ENCODE data around the gene ACOXL. TPM values are rescaled to one million over a fixed set of nuclear protein-coding genes. Genes with fewer than 3 reads are reported as not detected.

The ACOXL gene
- total and polyA plus RNA-seq, 9 of the 15 experiments (the other 6 are each of a cell fraction or from before 2014, with no cell fraction given): 0.31 to 0.56 TPM; not detected in 7

DNA sequence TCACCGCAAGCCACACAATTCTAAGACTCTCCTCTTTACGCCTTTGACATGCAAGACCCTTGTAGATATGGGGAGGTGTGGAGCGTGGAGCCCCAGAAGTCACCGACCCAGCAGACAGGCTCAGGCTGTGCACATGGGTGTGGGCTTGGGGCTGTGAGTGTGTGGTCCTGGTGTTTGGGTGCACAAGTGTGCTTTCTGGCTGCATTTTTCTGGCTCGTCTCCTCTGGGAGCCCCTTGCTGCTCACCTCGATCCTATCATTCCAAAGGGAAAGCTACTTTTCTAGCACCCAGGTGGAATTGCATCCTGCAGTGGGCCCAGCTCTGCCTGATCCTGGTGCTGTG is 143.0 kb downstream of the ACOXL start:
- Histone ChIP-seq H3K27me3 (ENCODE audit: control insufficient read depth in 2 of 2, insufficient read depth in 2 of 2, low read length in 2 of 2) (peaks cover 0 to 19% of the 10 kb centered on the region in 2 experiments; a peak in 2 of 5 replicates), H4K20me1 (replicated peaks; ENCODE audit: control insufficient read depth, insufficient read depth, low read length) (no peaks in the 10 kb centered on the region), H3K36me3 (ENCODE audit: control insufficient read depth, insufficient read depth, low read length) (no peaks in the 10 kb centered on the region), H3K4me2 (ENCODE audit: insufficient read depth, low read length) (no peak overlapping the region), H3K27ac (ENCODE audit: extremely low read depth, low read depth, low read length) (no peak overlapping the region), H3K9me3 (replicated peaks; ENCODE audit: control insufficient read depth, insufficient read depth, low read depth, low read length) (no peaks in the 10 kb centered on the region), H3K79me2 (ENCODE audit: control insufficient read depth, insufficient read depth, low read length) (no peaks in the 10 kb centered on the region), H2AFZ (ENCODE audit: low read depth, low read length) (peak overlapping the region; percentile 29), H3K9ac (ENCODE audit: insufficient read depth in 1 of 2, low read depth in 2 of 2, low read length in 2 of 2) (no peak overlapping the region), H3K4me1 (replicated peaks in 1 of 2; ENCODE audit: control insufficient read depth in 2 of 2, insufficient read depth in 2 of 2, low read length in 2 of 2) (peaks cover 0 to 4% of the 10 kb centered on the region in 2 experiments; a peak in 2 of 5 replicates), H3K4me3 (no peak overlapping the region), H3K9me1 (ENCODE audit: control insufficient read depth, insufficient read depth, low read length) (no peaks in the 10 kb centered on the region)
- in situ Hi-C loops (cut with MboI) (no loop called here), intact Hi-C loops (cut with micrococcal nuclease) (no loop called here)
- no peak; the same call in 2 of the 3 replicates for ATAC-seq
- 45% methylated on average over 6 of the region's 6 CpGs for WGBS (ENCODE audit: insufficient coverage, low coverage, missing lambda C conversion rate)
- no peak for FAIRE-seq
- no TSS peak for BruUV-seq (replicated peaks)
- CTCF ChIA-PET (ENCODE audit: low intra/inter-chr PET ratio): no interaction called here
- DNase-seq (ENCODE audit: extremely low read depth in 1 of 4, low spot score in 3 of 4): no peak
- POLR2A ChIA-PET: no interaction called here
- TF ChIP-seq, protein P1, sequence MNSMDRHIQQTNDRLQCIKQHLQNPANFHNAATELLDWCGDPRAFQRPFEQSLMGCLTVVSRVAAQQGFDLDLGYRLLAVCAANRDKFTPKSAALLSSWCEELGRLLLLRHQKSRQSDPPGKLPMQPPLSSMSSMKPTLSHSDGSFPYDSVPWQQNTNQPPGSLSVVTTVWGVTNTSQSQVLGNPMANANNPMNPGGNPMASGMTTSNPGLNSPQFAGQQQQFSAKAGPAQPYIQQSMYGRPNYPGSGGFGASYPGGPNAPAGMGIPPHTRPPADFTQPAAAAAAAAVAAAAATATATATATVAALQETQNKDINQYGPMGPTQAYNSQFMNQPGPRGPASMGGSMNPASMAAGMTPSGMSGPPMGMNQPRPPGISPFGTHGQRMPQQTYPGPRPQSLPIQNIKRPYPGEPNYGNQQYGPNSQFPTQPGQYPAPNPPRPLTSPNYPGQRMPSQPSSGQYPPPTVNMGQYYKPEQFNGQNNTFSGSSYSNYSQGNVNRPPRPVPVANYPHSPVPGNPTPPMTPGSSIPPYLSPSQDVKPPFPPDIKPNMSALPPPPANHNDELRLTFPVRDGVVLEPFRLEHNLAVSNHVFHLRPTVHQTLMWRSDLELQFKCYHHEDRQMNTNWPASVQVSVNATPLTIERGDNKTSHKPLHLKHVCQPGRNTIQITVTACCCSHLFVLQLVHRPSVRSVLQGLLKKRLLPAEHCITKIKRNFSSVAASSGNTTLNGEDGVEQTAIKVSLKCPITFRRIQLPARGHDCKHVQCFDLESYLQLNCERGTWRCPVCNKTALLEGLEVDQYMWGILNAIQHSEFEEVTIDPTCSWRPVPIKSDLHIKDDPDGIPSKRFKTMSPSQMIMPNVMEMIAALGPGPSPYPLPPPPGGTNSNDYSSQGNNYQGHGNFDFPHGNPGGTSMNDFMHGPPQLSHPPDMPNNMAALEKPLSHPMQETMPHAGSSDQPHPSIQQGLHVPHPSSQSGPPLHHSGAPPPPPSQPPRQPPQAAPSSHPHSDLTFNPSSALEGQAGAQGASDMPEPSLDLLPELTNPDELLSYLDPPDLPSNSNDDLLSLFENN (IDR thresholded peaks at IDR 0.05; ENCODE audit: low read depth in 2 of 2, low read length in 2 of 2): no peak
- TF ChIP-seq MTA2 (IDR thresholded peaks at IDR 0.05; ENCODE audit: low read depth): no peak
- no peak for TF ChIP-seq EWSR1 (IDR thresholded peaks at IDR 0.05; ENCODE audit: borderline replicate concordance, low read depth, partially characterized antibody)
- no peak for TF ChIP-seq NELFE (IDR thresholded peaks at IDR 0.05; ENCODE audit: insufficient read depth, insufficient read length)
- TF ChIP-seq, protein P2, sequence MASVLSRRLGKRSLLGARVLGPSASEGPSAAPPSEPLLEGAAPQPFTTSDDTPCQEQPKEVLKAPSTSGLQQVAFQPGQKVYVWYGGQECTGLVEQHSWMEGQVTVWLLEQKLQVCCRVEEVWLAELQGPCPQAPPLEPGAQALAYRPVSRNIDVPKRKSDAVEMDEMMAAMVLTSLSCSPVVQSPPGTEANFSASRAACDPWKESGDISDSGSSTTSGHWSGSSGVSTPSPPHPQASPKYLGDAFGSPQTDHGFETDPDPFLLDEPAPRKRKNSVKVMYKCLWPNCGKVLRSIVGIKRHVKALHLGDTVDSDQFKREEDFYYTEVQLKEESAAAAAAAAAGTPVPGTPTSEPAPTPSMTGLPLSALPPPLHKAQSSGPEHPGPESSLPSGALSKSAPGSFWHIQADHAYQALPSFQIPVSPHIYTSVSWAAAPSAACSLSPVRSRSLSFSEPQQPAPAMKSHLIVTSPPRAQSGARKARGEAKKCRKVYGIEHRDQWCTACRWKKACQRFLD (CRISPR knock-in tag; IDR thresholded peaks at IDR 0.05): no peak
- TF ChIP-seq SMAD4 (CRISPR knock-in tag; conservative IDR thresholded peaks at IDR 0.05): no peak
- TF ChIP-seq EP400 (IDR thresholded peaks at IDR 0.05): no peak
- TF ChIP-seq, protein P3, sequence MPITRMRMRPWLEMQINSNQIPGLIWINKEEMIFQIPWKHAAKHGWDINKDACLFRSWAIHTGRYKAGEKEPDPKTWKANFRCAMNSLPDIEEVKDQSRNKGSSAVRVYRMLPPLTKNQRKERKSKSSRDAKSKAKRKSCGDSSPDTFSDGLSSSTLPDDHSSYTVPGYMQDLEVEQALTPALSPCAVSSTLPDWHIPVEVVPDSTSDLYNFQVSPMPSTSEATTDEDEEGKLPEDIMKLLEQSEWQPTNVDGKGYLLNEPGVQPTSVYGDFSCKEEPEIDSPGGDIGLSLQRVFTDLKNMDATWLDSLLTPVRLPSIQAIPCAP (CRISPR knock-in tag; IDR thresholded peaks at IDR 0.05; ENCODE audit: borderline replicate concordance): no peak
- TF ChIP-seq, protein P4, sequence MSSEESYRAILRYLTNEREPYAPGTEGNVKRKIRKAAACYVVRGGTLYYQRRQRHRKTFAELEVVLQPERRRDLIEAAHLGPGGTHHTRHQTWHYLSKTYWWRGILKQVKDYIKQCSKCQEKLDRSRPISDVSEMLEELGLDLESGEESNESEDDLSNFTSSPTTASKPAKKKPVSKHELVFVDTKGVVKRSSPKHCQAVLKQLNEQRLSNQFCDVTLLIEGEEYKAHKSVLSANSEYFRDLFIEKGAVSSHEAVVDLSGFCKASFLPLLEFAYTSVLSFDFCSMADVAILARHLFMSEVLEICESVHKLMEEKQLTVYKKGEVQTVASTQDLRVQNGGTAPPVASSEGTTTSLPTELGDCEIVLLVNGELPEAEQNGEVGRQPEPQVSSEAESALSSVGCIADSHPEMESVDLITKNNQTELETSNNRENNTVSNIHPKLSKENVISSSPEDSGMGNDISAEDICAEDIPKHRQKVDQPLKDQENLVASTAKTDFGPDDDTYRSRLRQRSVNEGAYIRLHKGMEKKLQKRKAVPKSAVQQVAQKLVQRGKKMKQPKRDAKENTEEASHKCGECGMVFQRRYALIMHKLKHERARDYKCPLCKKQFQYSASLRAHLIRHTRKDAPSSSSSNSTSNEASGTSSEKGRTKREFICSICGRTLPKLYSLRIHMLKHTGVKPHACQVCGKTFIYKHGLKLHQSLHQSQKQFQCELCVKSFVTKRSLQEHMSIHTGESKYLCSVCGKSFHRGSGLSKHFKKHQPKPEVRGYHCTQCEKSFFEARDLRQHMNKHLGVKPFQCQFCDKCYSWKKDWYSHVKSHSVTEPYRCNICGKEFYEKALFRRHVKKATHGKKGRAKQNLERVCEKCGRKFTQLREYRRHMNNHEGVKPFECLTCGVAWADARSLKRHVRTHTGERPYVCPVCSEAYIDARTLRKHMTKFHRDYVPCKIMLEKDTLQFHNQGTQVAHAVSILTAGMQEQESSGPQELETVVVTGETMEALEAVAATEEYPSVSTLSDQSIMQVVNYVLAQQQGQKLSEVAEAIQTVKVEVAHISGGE (CRISPR knock-in tag; IDR thresholded peaks at IDR 0.05): no peak
- TF ChIP-seq, protein P5, sequence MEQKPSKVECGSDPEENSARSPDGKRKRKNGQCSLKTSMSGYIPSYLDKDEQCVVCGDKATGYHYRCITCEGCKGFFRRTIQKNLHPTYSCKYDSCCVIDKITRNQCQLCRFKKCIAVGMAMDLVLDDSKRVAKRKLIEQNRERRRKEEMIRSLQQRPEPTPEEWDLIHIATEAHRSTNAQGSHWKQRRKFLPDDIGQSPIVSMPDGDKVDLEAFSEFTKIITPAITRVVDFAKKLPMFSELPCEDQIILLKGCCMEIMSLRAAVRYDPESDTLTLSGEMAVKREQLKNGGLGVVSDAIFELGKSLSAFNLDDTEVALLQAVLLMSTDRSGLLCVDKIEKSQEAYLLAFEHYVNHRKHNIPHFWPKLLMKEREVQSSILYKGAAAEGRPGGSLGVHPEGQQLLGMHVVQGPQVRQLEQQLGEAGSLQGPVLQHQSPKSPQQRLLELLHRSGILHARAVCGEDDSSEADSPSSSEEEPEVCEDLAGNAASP (IDR thresholded peaks at IDR 0.05): no peak

Data from K562 (cell line).